Vagina (tissue), 2 donors: Measurements from ENCODE around the gene CACNA2D1. TPM values are rescaled to one million over a fixed set of nuclear protein-coding genes. Genes with fewer than 3 reads are reported as not detected.

Source experiments
- DNase-seq, 2 donors: peaks; one replicate each; pipeline ENCODE4 v3.0.0-alpha.2; 2017; ENCODE audit errors: extremely low spot score in 2 of 2
- H3K27ac ChIP-seq: fragments of 200-600 bp; sonication (generic); one replicate; pipeline ENCODE4 v1.5.1; 2019
- H3K27me3 ChIP-seq: fragments of 200-600 bp; sonication (generic); one replicate; pipeline ENCODE4 v1.5.1; 2019
- H3K36me3 ChIP-seq, 2 donors: fragments of 200-600 bp; sonication (generic); one replicate each; pipeline ENCODE4 v1.5.1; 2017 to 2019
- H3K4me1 ChIP-seq: fragments of 200-600 bp; sonication (generic); one replicate; pipeline ENCODE4 v1.5.1; 2019
- H3K4me3 ChIP-seq, 2 donors: fragments of 200-600 bp; sonication (generic); 1 replicate in 1 of 2; 2 replicates in 1 of 2; pipeline ENCODE4 v1.5.1; 2016 to 2019
- H3K9me3 ChIP-seq: fragments of 200-600 bp; sonication (generic); one replicate; pipeline ENCODE4 v1.5.1; 2019
- POLR2A ChIP-seq, 2 donors: fragments of 450-650 bp; IDR thresholded peaks; one replicate each; pipeline ENCODE4 v1.6.1; 2017; ENCODE audit warnings: antibody characterized with exemption in 2 of 2, mild to moderate bottlenecking in 2 of 2, moderate library complexity in 2 of 2
- POLR2AphosphoS5 ChIP-seq, 2 donors: sonication (generic); formaldehyde crosslinking; IDR thresholded peaks; one replicate each; pipeline ENCODE4 v1.9.0; 2017; ENCODE audit warnings: antibody characterized with exemption in 2 of 2, mild to moderate bottlenecking in 2 of 2, low read depth in 1 of 2; ENCODE audit not compliant: insufficient read depth in 1 of 2
- intact Hi-C: fragments of 100-400 bp; cut with DNase I; formaldehyde crosslinking; loops from one replicate; pipeline ENCODE4 v1.15.1; 2023
- total RNA-seq: library from RNA; depleted of rRNA; stranded (reverse); fragments of >200 nt; gene quantifications from one replicate; pipeline ENCODE4 v1.2.3, GENCODE V29; 2016
- TF ChIP-seq, protein P1 (sequence below), 3 experiments: fragments of 450-650 bp in 2 of 3; fragments of 200-600 bp in 1 of 3; sonication (generic) in 1 of 3; IDR thresholded peaks; one replicate each; pipeline ENCODE4 v1.5.1; 2017 to 2019; ENCODE audit warnings: antibody characterized with exemption in 3 of 3, mild to moderate bottlenecking in 2 of 3, moderate library complexity in 2 of 3

CACNA2D1 gene
- total RNA-seq, 1 donor from 2014 or later, result 16.9 TPM

DNA sequence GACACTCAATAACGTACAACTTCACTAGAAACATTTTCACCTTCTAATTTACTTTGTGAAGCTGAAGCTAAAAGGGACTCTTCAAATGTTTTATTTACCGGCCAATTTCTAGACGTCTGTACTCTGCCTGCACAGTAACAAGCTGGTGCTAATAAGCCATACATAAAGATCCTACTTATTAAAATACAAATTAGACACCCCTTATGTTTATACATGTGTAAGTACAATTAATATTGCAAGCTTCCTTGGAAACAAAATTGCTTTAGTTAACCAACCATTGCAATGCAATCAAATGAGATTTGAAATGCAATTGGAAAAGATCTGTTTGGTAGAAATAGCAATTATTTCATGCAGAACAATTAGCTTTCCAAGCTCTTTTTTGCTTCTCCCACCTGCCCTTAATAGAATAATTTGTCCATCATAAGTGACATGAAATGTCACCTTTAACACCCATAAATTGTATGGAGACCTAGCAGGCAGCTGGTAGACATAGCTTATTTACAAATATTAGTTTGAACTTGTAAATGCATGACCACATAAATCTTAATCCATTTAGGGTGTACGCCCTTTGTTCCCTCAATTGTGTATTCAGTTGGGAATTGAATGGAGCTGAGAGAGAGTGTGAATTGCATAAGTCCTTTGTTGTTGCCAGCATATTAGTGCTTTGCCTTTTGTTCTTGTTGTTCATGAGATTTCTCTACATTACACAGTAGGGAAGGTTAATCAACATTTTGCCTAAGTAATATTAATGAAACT, 277.1 kb downstream of the CACNA2D1 start:
- no peak overlapping the region for H3K4me3 ChIP-seq
- no peaks in the 10 kb centered on the region for H3K36me3 ChIP-seq
- intact Hi-C loops, result no loop called here
- TF ChIP-seq, protein P1, sequence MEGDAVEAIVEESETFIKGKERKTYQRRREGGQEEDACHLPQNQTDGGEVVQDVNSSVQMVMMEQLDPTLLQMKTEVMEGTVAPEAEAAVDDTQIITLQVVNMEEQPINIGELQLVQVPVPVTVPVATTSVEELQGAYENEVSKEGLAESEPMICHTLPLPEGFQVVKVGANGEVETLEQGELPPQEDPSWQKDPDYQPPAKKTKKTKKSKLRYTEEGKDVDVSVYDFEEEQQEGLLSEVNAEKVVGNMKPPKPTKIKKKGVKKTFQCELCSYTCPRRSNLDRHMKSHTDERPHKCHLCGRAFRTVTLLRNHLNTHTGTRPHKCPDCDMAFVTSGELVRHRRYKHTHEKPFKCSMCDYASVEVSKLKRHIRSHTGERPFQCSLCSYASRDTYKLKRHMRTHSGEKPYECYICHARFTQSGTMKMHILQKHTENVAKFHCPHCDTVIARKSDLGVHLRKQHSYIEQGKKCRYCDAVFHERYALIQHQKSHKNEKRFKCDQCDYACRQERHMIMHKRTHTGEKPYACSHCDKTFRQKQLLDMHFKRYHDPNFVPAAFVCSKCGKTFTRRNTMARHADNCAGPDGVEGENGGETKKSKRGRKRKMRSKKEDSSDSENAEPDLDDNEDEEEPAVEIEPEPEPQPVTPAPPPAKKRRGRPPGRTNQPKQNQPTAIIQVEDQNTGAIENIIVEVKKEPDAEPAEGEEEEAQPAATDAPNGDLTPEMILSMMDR (IDR thresholded peaks at IDR 0.05), result no peak
- TF ChIP-seq POLR2AphosphoS5 (IDR thresholded peaks at IDR 0.05; ENCODE audit: insufficient read depth in 1 of 2, low read depth in 1 of 2) (peak in 1 of 2 donors; percentile 24), POLR2A (IDR thresholded peaks at IDR 0.05) (no peak)
- H3K27me3 ChIP-seq, result no peaks in the 10 kb centered on the region
- H3K27ac ChIP-seq, result no peak overlapping the region
- no peak for DNase-seq
- no peaks in the 10 kb centered on the region for H3K4me1 ChIP-seq
- H3K9me3 ChIP-seq, result no peaks in the 10 kb centered on the region

DNA sequence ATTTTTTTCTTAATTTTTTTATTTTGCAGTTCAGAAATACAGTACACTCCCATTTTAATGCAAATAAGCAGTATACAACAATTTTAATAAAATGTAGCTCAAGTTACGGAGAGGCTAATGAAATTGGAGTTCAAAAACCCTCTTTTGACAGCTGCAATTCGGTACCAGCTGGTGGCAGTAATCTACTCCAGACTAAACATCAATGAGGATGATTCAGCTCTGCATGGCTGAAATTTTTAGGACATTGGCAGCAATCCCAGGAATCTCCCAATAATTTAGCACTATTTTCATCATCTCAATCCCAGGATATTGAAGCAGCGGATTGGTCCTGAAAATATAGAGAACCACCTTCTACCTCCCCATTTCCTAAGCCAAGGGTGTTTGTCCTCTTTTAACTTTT, 278.8 kb downstream of the CACNA2D1 start:
- no peak overlapping the region for H3K27ac ChIP-seq
- no peaks in the 10 kb centered on the region for H3K27me3 ChIP-seq
- no peak overlapping the region for H3K4me3 ChIP-seq
- no peak for TF ChIP-seq POLR2A (IDR thresholded peaks at IDR 0.05)
- TF ChIP-seq, protein P1 (IDR thresholded peaks at IDR 0.05), result no peak
- no peak for TF ChIP-seq POLR2AphosphoS5 (IDR thresholded peaks at IDR 0.05; ENCODE audit: insufficient read depth in 1 of 2, low read depth in 1 of 2)
- no peaks in the 10 kb centered on the region for H3K36me3 ChIP-seq
- intact Hi-C loops, result no loop called here
- H3K9me3 ChIP-seq, result no peaks in the 10 kb centered on the region
- no peak for DNase-seq
- no peaks in the 10 kb centered on the region for H3K4me1 ChIP-seq

DNA sequence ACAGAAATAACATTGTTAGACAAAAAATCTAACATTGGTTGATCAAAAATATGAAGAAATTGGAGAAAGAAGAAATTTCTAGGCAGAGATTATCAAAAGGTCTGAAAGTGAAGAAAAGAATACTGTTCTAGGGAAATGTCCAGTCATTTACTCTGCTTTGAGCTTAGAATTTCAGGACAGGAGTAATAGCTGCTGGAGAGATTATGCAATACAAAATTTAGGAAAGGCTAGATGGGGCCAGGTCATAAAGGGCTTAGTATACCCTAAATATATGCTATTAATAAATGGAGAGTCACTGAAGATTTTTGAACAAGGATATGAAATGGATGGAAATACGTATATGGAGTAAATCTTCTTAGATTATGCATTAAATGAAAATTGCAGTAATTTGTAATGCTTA, 279.2 kb downstream of the CACNA2D1 start:
- no peaks in the 10 kb centered on the region for H3K9me3 ChIP-seq
- H3K36me3 ChIP-seq, result no peaks in the 10 kb centered on the region
- TF ChIP-seq POLR2A (IDR thresholded peaks at IDR 0.05), result no peak
- TF ChIP-seq, protein P1 (IDR thresholded peaks at IDR 0.05), result no peak
- no peak for TF ChIP-seq POLR2AphosphoS5 (IDR thresholded peaks at IDR 0.05; ENCODE audit: insufficient read depth in 1 of 2, low read depth in 1 of 2)
- H3K27me3 ChIP-seq, result no peaks in the 10 kb centered on the region
- H3K27ac ChIP-seq, result no peak overlapping the region
- H3K4me3 ChIP-seq, result no peak overlapping the region
- H3K4me1 ChIP-seq, result no peaks in the 10 kb centered on the region
- no peak for DNase-seq
- intact Hi-C loops, result no loop called here

DNA sequence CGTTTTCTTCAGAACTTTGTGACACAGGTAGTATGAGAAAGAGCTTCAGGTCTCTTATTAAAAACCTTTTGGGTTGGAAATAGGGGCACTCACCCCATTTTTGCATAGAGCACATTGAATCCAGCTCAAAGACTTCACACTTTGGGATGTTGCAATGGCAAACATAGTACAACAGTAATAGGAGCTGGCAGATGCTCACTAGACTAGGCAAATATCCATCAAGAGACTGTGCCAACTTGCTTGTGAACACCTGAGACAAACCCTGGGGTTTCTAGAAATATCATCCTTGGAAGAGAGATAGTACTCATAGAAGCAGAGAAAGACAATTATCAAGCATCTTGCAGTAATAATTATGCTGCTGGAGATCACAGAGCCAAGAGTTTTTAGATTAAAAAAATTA, 280.0 kb downstream of the CACNA2D1 start:
- Histone ChIP-seq H3K4me1 (no peaks in the 10 kb centered on the region), H3K4me3 (no peak overlapping the region), H3K36me3 (no peaks in the 10 kb centered on the region), H3K27ac (no peak overlapping the region), H3K27me3 (no peaks in the 10 kb centered on the region), H3K9me3 (no peaks in the 10 kb centered on the region)
- intact Hi-C loops, result no loop called here
- no peak for DNase-seq
- no peak for TF ChIP-seq POLR2AphosphoS5 (IDR thresholded peaks at IDR 0.05; ENCODE audit: insufficient read depth in 1 of 2, low read depth in 1 of 2)
- TF ChIP-seq POLR2A (IDR thresholded peaks at IDR 0.05), result no peak
- TF ChIP-seq, protein P1 (IDR thresholded peaks at IDR 0.05), result no peak

DNA sequence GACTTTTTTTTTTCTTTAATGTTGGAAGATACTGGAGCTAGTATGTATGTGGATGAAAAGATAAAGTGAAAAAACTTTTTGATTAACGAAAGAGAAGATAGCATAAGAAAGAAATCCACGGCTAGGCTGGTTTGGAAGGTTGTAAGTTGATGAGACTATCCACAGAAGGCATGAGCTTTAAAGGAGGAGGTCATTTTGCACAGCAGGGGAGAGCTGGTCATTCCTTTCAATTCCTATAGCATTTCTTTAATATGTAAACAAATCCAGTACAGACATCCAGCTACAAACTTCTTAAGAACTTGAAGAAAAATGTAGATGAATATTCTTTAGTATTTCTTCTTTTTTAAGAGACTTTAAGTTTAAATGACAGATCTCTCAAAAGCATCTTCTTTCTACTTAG, 281.3 kb downstream of the CACNA2D1 start:
- DNase-seq, result no peak
- Histone ChIP-seq H3K4me3 (no peak overlapping the region), H3K27ac (no peak overlapping the region), H3K27me3 (no peaks in the 10 kb centered on the region), H3K9me3 (no peaks in the 10 kb centered on the region), H3K4me1 (no peaks in the 10 kb centered on the region), H3K36me3 (no peaks in the 10 kb centered on the region)
- intact Hi-C loops, result no loop called here
- TF ChIP-seq POLR2A (IDR thresholded peaks at IDR 0.05), result no peak
- TF ChIP-seq POLR2AphosphoS5 (IDR thresholded peaks at IDR 0.05; ENCODE audit: insufficient read depth in 1 of 2, low read depth in 1 of 2), result no peak
